SU-DHL-6 (cell line): ENCODE results near the gene NRG3.

Source experiments
- CTCF ChIP-seq: fragments of 200-600 bp; sonication (generic); IDR thresholded peaks from one replicate; pipeline ENCODE4 v1.5.1; 2017; ENCODE audit warnings: antibody characterized with exemption, mild to moderate bottlenecking, low read length, moderate library complexity; ENCODE audit not compliant: insufficient read depth, poor library complexity, severe bottlenecking
- EZH2phosphoT487 ChIP-seq: fragments of 200-600 bp; sonication (generic), shearing (Covaris generic); conservative IDR thresholded peaks from 2 replicates; pipeline ENCODE4 v1.6.1; 2018; ENCODE audit warnings: mild to moderate bottlenecking, antibody characterized with exemption, low read length, moderate library complexity, mixed read lengths

GRCh38 chr10:82883603-82884002 lies 1008.6 kb downstream of the NRG3 start:
- no peak for TF ChIP-seq CTCF
- no peak for TF ChIP-seq EZH2phosphoT487
